SU-DHL-6 (cell line): ENCODE measurements around the gene ILF2.

ENCODE experiments used
- EZH2phosphoT487 ChIP-seq: fragments of 200-600 bp; sonication (generic), shearing (Covaris generic); conservative IDR thresholded peaks from 2 replicates; pipeline ENCODE4 v1.6.1; 2018; ENCODE audit warnings: mild to moderate bottlenecking, antibody characterized with exemption, low read length, moderate library complexity, mixed read lengths
- TF ChIP-seq, protein P1 (sequence below): fragments of 200-600 bp; sonication (generic); IDR thresholded peaks from one replicate; pipeline ENCODE4 v1.5.1; 2017; ENCODE audit warnings: antibody characterized with exemption, mild to moderate bottlenecking, low read length, moderate library complexity; ENCODE audit not compliant: insufficient read depth, poor library complexity, severe bottlenecking

DNA sequence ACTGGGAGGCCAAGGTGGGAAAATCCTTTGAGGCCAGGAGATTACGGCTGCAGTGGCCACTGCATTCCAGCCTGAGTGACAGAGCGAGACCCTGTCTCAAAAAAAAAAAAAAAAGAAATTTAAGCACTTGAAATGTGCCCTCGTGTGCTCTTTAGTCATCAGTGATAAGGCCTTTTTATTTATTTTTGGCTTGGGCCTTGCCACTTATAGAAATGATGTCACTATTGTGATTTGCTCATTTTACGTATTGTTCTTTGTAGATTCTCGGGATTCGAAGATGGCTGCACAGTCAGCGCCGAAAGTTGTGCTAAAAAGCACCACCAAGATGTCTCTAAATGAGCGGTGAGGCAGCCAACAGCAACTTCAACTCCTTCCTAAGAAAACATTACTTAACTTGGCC lies 34.5 kb downstream of the ILF2 start:
- TF ChIP-seq, protein P1, sequence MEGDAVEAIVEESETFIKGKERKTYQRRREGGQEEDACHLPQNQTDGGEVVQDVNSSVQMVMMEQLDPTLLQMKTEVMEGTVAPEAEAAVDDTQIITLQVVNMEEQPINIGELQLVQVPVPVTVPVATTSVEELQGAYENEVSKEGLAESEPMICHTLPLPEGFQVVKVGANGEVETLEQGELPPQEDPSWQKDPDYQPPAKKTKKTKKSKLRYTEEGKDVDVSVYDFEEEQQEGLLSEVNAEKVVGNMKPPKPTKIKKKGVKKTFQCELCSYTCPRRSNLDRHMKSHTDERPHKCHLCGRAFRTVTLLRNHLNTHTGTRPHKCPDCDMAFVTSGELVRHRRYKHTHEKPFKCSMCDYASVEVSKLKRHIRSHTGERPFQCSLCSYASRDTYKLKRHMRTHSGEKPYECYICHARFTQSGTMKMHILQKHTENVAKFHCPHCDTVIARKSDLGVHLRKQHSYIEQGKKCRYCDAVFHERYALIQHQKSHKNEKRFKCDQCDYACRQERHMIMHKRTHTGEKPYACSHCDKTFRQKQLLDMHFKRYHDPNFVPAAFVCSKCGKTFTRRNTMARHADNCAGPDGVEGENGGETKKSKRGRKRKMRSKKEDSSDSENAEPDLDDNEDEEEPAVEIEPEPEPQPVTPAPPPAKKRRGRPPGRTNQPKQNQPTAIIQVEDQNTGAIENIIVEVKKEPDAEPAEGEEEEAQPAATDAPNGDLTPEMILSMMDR = no peak
- TF ChIP-seq EZH2phosphoT487 = no peak
